GM21367 (cell line): ENCODE results near the gene CBFA2T3.

Source experiments
- ATAC-seq: cut with Tn5 transposase; IDR thresholded peaks from one replicate; pipeline ENCODE4 v1.9.1; 2021; ENCODE audit not compliant: unreplicated experiment

The CBFA2T3 gene

GRCh38 chr16:88964636-88965035 is 12.4 kb downstream of the CBFA2T3 start:
- no peak for ATAC-seq

GRCh38 chr16:88963583-88963982 is 13.4 kb downstream of the CBFA2T3 start:
- ATAC-seq, result no peak

GRCh38 chr16:88962478-88963152 is 14.4 kb downstream of the CBFA2T3 start:
- no peak for ATAC-seq

GRCh38 chr16:88961011-88961410 is 16.0 kb downstream of the CBFA2T3 start:
- ATAC-seq, result no peak

GRCh38 chr16:88960516-88960915 is 16.5 kb downstream of the CBFA2T3 start:
- no peak for ATAC-seq

- ATAC-seq, result no peak
These were observed 18.0 kb downstream of the CBFA2T3 start for GRCh38 chr16:88959022-88959421.

GRCh38 chr16:88957887-88958577 is 19.0 kb downstream of the CBFA2T3 start:
- no peak for ATAC-seq

- ATAC-seq, result no peak
These were observed 19.6 kb downstream of the CBFA2T3 start for GRCh38 chr16:88957433-88957767.

GRCh38 chr16:88956546-88957432 is 20.2 kb downstream of the CBFA2T3 start:
- ATAC-seq, result no peak

- ATAC-seq, result no peak
These were observed 21.1 kb downstream of the CBFA2T3 start for GRCh38 chr16:88955906-88956305.

- no peak for ATAC-seq
These were observed 23.9 kb downstream of the CBFA2T3 start for GRCh38 chr16:88953003-88953690.

GRCh38 chr16:88951989-88952388 is 25.0 kb downstream of the CBFA2T3 start:
- no peak for ATAC-seq

- ATAC-seq, result no peak
These were observed 25.5 kb downstream of the CBFA2T3 start for GRCh38 chr16:88951501-88951900.

- ATAC-seq, result no peak
These were observed 28.1 kb downstream of the CBFA2T3 start for GRCh38 chr16:88948781-88949490.

- ATAC-seq, result no peak
These were observed 31.5 kb downstream of the CBFA2T3 start for GRCh38 chr16:88945473-88945872.

GRCh38 chr16:88943741-88944140 is 33.3 kb downstream of the CBFA2T3 start:
- ATAC-seq, result no peak

- no peak for ATAC-seq
These were observed 33.8 kb downstream of the CBFA2T3 start for GRCh38 chr16:88943131-88943664.

GRCh38 chr16:88941913-88942909 is 34.8 kb downstream of the CBFA2T3 start:
- no peak for ATAC-seq
